GM21515 (cell line): ENCODE results near the gene PTGDS.

Source experiments
- ATAC-seq: cut with Tn5 transposase; IDR thresholded peaks from one replicate; pipeline ENCODE4 v1.9.1; 2021; ENCODE audit not compliant: unreplicated experiment

PTGDS gene

DNA sequence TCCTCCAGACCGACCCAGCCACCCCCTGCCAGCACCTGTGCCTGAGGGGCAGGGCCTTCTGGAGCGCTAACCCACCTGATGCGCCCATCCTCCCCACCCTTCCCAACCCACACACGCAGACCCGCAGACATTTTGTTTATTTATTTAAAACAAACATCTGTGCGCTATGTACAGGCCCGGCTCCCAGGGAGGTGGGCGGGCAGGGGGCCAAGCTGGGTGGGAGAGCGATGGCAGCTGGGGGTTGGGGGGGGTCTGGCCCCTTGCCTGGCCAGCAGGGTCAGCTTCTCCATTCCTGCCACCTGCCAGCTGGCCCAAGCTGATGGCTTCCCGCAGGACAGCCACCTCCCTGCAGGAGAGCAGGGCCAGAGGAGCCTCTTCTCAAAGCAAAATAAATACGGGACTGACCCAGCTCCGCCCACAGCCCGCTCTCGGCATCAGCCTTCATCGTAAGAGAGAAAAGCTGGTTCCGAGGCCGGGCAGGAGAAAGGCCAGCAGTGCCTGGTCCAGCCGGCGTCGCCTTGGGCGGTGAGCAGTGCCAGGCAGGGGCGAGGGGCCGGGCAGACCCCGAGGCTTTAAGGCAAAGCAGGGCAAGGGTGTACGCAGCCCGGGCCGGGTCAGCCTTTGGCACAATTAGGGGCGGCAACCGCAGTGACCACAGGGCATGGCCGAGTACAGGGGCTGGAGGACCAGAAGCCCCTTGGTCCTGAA, 30.0 kb downstream of the PTGDS start:
- ATAC-seq, result no peak

DNA sequence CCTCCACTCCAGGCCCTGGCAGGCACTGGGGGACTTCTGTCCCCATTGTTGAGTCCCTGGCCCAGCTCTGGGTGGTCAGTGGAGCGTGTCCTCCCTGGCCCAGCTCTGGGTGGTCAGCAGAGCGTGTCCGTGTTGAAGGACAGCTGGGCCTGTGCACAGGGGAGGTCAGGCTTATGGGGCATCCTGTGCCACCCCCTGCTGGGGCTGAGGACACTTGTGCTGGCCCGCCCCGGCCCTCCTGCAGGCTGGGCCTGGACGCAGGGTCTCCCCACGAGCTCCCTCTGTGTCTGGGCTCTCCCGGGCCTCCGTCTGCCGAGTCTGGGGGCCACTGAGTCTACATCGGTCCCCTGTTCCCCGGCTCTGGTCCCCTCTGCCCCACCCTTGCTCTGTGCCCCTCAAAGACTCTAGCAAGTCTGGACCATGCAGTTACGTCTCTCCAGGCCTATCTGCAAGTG, 30.5 kb downstream of the PTGDS start:
- no peak for ATAC-seq

DNA sequence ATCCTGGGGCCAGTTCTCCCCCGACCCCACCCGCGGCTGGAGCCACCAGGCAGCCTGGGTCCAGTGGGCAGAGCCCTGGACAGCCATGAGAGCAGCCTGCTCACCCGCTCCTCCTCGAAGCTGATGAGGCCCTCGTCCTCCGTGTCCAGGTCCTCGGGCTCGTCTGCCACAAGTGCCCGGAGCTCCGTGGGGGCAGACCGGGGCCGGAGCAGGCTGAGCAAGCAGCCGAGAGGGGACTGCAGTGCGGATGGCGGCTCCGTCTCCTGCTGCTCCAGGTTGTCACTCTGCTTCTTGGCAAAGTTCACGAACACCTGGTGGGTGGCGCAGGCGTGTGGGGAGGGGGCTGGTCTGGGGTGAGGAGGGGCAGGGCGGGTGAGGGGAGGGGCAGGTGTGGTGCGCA, 31.0 kb downstream of the PTGDS start:
- no peak for ATAC-seq

DNA sequence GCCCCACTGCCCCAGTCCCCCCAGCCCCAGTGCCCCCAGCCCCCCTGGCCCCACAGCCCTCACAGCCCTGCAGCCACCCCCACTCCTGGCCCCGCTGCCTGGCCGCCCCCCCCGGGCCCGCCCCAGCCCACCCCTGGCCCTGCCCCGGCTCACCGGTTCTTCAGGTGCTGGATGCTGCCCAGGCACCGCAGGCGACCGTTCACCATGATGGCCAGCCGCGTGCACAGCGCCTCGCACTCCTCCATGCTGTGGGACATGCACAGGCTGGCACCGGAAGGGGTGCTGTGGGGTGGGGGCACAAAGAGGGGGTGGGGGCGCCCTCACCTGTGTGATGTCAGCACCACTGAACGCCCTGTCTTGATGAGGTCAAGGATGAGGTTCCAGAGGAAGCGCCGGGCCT, 31.9 kb downstream of the PTGDS start:
- ATAC-seq, result no peak

DNA sequence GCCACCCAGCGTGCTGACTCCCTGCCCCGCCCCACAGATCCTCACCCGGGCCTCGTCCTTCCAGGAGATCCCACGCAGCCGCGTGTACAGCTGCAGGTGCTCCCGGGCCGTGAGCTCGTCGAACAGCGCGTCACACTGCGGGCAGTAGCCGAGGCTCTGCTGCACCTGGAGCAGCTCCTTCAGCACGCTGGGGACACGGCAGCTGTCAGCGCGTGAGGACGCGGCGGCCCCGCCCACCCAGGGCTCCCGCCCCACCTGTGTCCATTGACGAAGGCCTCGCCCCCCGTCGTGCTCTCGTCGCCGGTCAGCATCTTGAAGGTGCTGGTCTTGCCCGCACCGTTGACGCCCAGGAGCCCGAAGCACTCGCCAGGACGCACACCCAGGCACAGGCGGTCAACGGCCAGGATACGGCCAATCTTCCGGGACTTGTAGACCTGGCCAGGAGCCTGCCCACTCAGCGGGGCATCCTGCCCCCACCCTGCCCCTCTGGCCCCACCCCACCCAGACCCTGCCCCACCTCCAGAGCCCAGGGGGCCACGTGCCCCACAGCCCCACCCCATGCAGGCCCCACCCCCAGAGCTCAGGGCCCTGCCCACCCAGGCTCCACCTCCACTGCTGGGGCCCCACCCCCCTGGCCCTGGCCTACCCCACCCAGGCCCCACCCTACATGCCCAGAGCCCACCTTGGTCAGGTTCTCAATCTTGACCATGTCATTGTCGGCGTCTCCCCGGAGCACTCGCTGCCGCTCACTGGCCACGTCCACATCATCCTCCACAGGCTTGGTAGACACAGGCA, 32.8 kb downstream of the PTGDS start:
- ATAC-seq, result no peak

DNA sequence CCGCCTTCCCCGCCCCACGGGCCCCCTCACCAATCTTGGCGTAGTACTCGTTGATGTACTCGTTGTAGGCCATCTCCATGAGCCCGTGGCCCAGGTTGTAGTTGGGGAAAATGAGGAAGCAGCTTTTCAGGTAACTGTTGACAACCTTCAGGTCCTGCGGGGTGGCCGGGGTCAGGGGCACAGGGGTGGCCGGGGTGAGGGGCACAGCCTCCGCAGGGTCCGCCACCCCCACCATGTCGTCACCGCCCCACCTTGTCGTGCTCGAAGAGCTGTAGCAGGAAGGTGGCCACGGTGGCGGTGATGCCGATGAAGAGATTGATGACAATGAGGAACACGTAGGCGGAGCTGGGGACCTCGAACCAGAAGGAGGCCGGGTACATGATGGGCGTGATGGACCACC, 33.9 kb downstream of the PTGDS start:
- no peak for ATAC-seq

DNA sequence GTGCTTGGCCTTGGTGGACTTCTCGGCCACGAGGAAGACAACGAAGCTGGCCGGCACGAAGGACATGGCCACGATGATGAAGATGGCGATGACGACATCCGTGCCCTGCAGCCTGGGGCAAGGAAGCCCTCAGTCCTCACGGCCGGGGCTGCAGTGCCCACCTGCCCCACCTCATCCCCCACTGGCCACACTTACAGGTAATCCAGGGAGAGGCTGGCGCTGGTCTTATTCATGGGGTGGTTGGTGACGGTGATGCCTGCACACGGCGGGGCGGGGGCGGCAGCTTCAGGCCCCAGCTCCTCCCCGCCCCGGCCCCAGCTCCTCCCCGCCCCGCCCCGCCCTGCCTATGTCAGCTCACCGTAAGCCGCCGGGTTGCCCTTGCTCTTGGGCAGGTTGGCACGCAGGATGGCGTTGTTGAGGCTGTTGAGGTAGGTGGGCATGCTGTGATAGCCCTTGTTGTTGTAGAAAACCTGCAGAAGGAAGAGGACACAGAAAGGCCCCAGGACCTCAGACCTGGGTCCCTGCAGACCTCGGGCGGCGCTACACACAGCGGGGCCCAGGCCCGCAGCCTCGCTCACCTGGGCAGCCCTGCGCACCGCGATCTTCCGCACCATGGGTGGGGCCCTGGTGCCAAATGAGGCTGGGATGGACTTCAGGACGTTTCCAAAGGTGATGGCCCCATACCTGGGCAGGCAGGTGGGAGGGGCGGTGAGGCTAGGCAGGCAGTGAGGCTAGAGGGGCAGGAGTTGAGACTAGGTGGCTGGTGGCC, 34.8 kb downstream of the PTGDS start:
- ATAC-seq, result no peak

DNA sequence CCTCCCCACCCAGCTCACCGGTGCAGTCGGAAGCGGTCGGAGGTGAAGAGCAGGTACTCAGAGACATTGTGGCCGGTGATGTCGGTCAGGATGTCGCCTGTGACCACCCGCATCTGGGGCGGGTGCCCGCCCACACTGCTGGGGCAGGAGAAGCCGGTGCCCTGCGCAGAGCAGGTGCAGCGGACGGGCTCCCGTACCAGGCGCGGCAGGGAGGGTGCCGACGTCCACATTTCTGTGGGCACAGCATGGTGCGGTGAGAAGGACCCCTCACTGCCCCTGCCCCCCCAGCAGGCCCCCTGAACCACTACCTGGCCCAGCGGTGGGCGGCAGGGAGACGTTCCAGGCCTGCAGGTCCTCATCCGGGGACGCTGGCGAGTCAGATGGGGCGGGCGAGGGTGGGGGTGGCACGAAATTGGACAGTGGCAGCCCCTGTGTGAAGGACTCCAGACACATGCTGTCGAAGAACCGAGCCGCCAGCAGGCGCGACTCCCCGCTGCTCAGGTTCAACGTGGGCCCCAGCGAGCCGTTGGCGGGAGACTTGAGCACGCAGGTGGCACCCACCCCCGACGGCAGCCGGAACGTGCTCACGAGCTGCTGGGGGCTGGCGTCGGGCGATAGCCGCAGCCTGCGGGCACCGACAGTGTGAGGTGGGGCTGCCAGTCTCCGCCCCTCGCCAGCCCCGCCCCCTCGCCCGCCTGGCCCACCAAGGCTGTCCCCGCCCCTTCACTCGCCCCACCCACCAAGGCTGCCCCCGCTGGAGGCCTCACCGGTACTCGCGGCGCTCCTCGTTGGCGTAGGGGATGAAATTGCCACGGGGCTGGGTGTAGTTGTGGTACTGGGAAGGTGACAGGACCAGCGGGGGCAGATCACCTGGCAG, 35.6 kb downstream of the PTGDS start:
- no peak for ATAC-seq

DNA sequence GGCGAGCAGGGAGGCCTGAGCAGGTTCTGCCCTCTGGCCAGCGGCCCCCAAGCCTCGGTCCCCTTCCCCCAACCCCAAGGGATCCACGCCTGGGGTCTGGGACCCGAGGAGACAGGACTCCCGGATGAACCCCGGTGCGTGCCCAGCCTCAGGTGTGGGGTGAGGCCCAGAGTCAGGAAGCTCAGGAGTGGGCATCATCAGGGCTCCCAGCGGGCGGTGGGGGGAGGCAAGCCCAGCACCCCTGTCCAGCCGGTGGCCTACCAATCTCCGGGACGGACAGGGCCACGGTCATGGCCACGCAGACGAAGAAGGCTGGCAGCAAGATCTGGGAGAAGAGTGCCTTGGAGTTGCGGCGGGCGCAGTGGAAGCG, 36.3 kb downstream of the PTGDS start:
- no peak for ATAC-seq

DNA sequence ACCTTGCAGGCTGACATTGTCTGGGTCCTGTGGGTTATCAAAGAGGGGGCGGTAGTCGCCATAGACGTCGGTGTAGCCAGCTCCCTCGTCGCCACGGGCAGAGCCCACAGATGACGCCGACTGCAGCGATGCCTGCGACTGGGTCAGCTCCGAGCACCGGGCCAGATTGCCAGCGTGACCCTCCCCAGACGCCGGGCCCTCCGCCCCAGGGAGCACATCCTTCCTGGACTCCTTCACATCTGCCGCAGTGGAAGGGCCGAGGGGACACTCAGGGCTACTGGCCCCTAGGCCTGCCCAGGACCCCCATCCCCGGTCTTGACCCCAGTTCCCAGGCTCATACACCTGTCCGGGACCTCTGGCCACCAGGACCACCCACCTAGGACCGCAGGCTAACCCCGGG, 36.9 kb downstream of the PTGDS start:
- ATAC-seq, result no peak

DNA sequence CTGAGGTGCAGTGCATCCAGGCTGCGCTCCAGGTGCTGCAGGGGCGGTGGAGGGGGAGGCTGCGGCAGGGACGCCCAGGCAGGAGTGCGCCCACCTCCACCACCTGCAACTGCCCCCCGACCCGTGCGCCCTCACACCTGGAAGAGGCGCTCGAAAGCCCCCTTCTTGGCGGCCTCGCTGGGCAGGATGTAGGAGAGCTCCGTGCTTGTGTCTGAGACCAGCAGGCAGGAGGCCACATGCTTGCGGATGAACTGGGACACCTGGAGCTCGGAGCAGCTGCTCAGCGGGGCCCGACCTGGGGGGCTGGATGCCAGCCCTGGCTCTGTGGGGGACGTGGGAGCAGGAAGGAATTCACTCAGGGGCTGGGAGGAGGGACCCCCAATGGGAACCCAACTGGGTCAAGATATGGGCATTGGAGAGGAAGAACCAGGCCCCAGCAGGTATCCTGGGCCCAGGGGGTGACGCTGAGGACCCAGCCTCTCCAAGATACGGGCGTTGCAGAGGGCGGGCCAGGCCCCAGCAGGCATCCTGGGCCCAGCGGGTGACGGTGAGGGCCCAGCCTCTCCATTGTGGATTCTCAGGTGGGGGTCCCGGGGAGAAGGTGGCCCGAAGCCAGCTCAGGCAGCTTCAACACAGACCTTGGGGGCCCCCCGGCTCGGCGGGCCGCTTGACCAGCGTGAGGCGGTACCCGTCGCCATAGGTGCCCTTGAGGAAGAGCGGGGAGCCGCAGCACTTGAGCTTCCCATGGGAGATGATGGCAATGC, 37.7 kb downstream of the PTGDS start:
- no peak for ATAC-seq

DNA sequence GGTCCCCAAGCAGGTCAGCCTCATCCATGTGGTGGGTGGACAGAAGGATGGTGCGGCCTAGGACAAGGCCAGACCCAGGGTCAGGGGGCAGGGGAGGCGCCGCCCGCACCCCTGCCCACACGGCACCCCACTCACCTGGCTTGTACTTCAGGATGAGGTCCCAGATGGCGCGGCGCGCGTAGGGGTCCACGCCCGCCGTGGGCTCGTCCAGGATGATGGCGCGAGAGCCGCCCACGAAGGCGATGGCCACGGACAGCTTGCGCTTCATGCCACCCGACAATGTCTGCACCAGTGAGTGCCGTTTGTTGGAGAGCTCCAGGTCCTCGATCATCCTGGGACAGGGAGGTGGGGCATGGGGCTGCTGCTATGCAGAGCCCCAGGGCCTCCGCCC, 38.2 kb downstream of the PTGDS start:
- ATAC-seq, result no peak

DNA sequence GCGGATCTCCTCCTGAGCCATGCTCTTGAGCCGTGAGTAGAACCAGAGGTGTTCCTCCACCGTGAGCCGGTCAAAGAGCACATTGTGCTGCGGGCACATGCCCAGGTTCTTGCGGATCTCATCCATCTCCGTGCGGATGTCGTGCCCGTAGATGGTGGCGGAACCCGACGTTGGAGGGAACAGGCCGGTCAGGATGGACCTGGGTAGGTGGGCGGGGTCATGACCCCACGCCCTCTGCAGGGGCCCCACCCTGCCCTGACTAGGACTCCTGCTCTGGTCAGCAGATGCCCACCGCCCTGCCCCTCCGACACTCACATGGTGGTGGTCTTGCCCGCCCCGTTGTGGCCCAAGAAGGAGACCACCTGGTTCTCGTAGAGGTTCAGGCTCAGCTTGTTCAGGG, 38.7 kb downstream of the PTGDS start:
- ATAC-seq, result no peak

DNA sequence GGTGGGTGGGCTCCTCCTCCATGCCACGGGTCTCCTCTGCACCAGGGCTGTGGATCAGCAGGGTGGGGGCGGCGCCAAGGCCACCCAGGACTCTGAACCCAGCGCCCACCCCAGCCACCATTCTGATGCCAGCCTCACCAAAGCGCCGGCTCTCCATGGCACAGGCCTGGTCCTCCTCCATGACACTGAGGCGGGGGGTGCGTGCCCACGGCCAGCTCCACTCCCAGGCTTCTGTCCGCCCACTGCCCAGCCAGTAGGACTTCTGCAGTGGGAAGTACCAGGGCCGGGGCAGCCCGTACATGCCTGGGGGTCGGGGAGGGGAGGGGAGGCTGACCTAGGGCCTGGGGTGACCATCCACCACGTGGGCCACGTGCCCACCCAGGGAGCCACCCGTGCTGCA, 39.1 kb downstream of the PTGDS start:
- ATAC-seq, result no peak

DNA sequence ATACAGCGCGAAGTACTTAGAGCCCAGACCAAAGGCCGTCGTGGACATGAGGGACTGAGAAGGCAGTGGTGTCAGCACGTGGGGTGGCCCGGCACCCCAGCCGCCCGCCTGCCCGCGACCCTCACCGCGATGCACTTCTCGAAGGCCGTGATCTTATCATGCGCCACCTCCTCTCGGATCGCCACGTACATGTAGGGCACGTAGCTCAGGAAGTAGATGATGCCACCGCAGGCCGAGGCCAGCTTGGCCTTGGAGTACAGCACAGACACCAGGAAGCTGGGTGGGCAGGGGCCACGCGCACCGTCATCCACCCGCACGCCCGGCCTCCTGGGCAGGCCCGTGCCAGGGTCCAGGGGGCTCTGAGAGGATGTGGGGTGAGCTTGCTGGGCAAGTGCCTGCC, 39.8 kb downstream of the PTGDS start:
- no peak for ATAC-seq

DNA sequence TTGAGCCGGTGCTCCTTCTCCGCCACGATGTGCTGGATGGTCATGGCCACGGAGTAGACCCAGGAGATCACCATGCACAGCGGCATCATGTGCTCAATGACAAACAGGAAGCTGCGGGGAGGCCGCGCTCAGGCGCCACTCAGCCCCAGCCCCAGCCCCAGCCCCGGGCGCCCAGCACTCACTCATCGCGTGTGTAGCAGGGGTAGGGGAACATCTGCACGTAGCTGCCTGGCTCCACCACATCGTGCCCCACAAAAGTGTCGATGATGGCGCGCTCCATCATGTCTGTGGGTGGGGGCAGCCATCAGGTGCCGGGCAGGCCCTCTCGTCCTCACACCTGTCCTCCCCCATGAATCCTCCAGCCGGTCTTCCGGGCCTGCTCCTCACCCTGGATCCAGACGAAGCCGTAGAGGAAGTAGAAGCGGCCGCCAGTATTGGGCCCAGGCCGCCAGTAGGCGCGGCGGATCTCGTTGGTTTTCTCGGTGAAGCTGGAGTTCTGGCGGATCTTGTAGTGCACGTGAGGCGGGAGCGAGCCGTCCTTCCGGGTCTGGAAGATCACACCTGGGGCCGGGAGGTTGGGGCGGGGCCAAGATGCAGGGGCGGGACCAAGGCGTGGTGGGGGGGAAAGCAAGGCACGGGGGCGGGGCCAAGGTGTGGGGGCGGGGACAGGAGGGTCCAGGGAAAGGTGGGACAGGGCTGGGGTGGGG, 40.6 kb downstream of the PTGDS start:
- ATAC-seq, result no peak

DNA sequence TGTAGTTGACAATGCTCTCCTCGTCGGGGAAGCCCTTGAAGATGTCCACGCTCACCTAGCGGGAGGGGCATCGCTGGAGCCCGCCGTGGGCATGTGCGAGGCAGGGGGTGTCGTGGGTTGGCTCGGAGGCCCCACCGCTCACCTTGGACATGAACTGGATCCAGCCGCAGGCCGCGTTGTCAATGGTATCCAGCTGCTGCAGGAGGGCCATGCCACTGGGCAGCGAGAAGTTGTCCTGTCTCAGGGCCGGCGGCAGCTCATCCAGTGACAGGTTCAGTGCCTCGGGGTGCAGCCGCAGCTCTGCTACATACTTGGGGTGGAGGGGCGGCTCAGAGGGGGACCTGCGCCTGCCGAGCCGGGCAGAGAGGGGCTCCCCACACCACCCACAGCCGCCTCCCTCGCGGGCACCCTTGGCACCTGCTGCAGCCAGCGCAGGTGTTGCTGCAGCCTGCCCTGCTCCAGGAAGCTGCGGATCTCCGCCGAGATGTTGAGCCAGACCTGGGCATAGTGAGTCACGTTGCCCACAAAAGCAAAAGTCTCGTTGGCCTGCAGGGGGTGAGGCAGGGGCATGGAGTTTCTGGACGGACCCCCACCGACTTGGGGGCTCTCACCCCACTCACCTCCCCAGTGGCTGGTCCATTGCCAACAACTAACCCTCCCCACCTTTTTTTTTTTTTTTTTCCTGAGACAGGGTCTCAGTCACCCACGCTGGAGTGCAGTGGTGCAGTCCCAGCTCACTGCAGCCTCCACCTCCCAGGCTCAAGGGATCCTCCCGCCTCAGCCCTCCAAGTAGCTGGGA, 41.7 kb downstream of the PTGDS start:
- no peak for ATAC-seq

DNA sequence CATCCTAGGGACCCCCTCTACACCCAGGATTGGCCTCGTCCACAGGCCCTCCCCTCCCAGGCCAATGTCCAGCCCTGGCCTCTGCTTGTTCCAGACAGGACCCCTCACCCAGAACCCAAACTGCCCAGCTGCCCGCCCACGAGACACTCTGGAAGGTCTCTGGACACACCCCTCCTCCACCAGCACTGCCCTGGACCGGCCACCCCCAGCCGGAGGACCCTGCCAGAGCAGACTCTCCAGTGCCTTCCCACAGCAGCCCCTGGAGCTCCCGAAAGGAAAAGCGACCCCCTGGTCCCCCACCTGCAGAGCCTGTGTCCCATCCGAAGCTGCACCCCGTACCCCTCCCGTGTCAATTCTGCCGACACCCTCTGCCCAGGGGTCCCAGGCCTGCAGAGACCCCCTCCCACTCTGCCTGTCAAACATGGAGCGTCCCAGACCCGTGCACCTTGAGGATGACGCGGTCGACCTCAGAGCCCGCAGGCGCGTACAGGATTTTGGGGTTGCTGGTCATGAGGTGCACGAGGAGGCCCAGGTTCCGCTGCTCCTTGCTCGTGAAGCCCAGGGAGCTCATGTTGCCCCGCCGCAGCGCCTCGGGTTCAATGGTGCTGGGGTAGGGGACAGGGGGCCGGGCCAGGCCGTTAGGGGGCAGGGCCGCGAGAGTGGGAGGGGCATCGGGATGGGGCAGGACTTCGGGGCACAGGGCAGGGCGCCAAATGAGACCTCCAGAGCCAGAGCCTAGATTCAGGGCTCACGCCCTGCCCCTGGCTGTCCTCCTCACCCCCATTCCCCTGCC, 42.8 kb downstream of the PTGDS start:
- ATAC-seq, result no peak
